HG02840 (cell line): ENCODE results near the gene DUSP12.
"Not testable (repeated sequence)": the region's sequence is repeated elsewhere in the genome, so short reads cannot be mapped to it uniquely, and the experiment has no call there.

Experiments
- ATAC-seq: cut with Tn5 transposase; IDR thresholded peaks from one replicate; pipeline ENCODE4 v1.9.1; 2021; ENCODE audit warnings: mild to moderate bottlenecking, moderate library complexity, moderate number of reproducible peaks; ENCODE audit not compliant: unreplicated experiment, low FRiP score

The DUSP12 gene

GRCh38 chr1:161749509-161750407 lies at the start of gene DUSP12:
TSS of gene DUSP12 (plus strand) at chr1:161749786. CDS start at chr1:161749802, 16 bp downstream.
- peak; percentile 97 for ATAC-seq

- ATAC-seq = no peak
These were observed 47.3 kb upstream of the DUSP12 start for GRCh38 chr1:161702250-161702649.

- ATAC-seq = no peak
These were observed 44.0 kb upstream of the DUSP12 start for GRCh38 chr1:161705537-161705936.

- no peak for ATAC-seq
These were observed 43.5 kb upstream of the DUSP12 start for GRCh38 chr1:161706113-161706481.

- ATAC-seq = peak; percentile 53
These were observed 42.9 kb upstream of the DUSP12 start, which contains the start of gene FCRLA for GRCh38 chr1:161706482-161707347. TSS of gene FCRLA (plus strand) at chr1:161707229. CDS start at chr1:161707265, 36 bp downstream.

- no peak for ATAC-seq
These were observed 42.1 kb upstream of the DUSP12 start for GRCh38 chr1:161707503-161707902.

- ATAC-seq = no peak
These were observed 40.2 kb upstream of the DUSP12 start for GRCh38 chr1:161709373-161709772.

- ATAC-seq = no peak
These were observed 39.0 kb upstream of the DUSP12 start for GRCh38 chr1:161710560-161710959.

- ATAC-seq = no peak
These were observed 30.8 kb upstream of the DUSP12 start for GRCh38 chr1:161718559-161719324.

GRCh38 chr1:161719325-161719611 lies 30.3 kb upstream of the DUSP12 start:
- no peak for ATAC-seq

- no peak for ATAC-seq
These were observed 29.2 kb upstream of the DUSP12 start for GRCh38 chr1:161720422-161720821.

GRCh38 chr1:161720956-161721737 lies 28.4 kb upstream of the DUSP12 start, which contains the start of gene FCRLB:
TSS of gene FCRLB (plus strand) at chr1:161721544. CDS start at chr1:161722673, 1,129 bp downstream.
- no peak for ATAC-seq

- no peak for ATAC-seq
These were observed 27.7 kb upstream of the DUSP12 start for GRCh38 chr1:161721738-161722343.

GRCh38 chr1:161722406-161722805 lies 27.2 kb upstream of the DUSP12 start:
- no peak for ATAC-seq

- ATAC-seq = no peak
These were observed 26.0 kb upstream of the DUSP12 start for GRCh38 chr1:161723459-161724141.

GRCh38 chr1:161725258-161725907 lies 24.2 kb upstream of the DUSP12 start:
- not testable (repeated sequence) for ATAC-seq

- ATAC-seq = peak; percentile 19
These were observed 23.6 kb upstream of the DUSP12 start for GRCh38 chr1:161725908-161726472.
